Measurements from ENCODE around the gene MCRIP1. TPM values are rescaled to one million over a fixed set of nuclear protein-coding genes. Genes with fewer than 3 reads are reported as not detected.
A peak's percentile ranks its signal among the peaks of the same experiment; 100 is the strongest.

Gene MCRIP1
- total RNA-seq, 1 donor from 2014 or later, result 64.1 TPM

- intact Hi-C loops (cut with DNase I), result no loop called here
- Histone ChIP-seq H3K9me3 (no peaks in the 10 kb centered on the region), H3K27me3 (no peaks in the 10 kb centered on the region), H3K27ac (no peak overlapping the region), H3K4me1 (peaks cover 76% of the 10 kb centered on the region), H3K36me3 (peaks cover 0 to 9% of the 10 kb centered on the region in 2 donors), H3K4me3 (no peak overlapping the region)
- TF ChIP-seq CTCF (IDR thresholded peaks at IDR 0.05), result no peak
- no peak for TF ChIP-seq POLR2A (IDR thresholded peaks at IDR 0.05)
- peak in 1 of 2 donors; percentile 17 for TF ChIP-seq POLR2AphosphoS5 (IDR thresholded peaks at IDR 0.05; ENCODE audit: insufficient read depth in 1 of 2, low read depth in 1 of 2)
- DNase-seq (ENCODE audit: extremely low spot score in 2 of 2), result no peak
Observed at GRCh38 chr17:81865733-81866439, 32.8 kb upstream of the MCRIP1 start.

- H3K27ac ChIP-seq, result no peak overlapping the region
- peaks cover 75% of the 10 kb centered on the region for H3K4me1 ChIP-seq
- intact Hi-C loops (cut with DNase I), result no loop called here
Observed at GRCh38 chr17:81865358-81865732, 32.3 kb upstream of the MCRIP1 start.

GRCh38 chr17:81863833-81864768, 31.0 kb upstream of the MCRIP1 start:
- no peaks in the 10 kb centered on the region for H3K27me3 ChIP-seq
- no peaks in the 10 kb centered on the region for H3K9me3 ChIP-seq
- no peak overlapping the region for H3K27ac ChIP-seq
- DNase-seq (ENCODE audit: extremely low spot score in 2 of 2), result no peak
- H3K4me3 ChIP-seq, result no peak overlapping the region
- peaks cover 69% of the 10 kb centered on the region for H3K4me1 ChIP-seq
- H3K36me3 ChIP-seq, result peaks cover 0 to 2% of the 10 kb centered on the region in 2 donors
- TF ChIP-seq POLR2AphosphoS5 (IDR thresholded peaks at IDR 0.05; ENCODE audit: insufficient read depth in 1 of 2, low read depth in 1 of 2) (no peak), CTCF (IDR thresholded peaks at IDR 0.05) (no peak), POLR2A (IDR thresholded peaks at IDR 0.05) (no peak)
- intact Hi-C loops (cut with DNase I), result no loop called here

More at GRCh38 chr17:81865358-81865732, 32.3 kb upstream of the MCRIP1 start:
- Histone ChIP-seq H3K27me3 (no peaks in the 10 kb centered on the region), H3K36me3 (peaks cover 0 to 9% of the 10 kb centered on the region in 2 donors), H3K9me3 (no peaks in the 10 kb centered on the region), H3K4me3 (no peak overlapping the region)
- no peak for DNase-seq (ENCODE audit: extremely low spot score in 2 of 2)
- TF ChIP-seq POLR2A (IDR thresholded peaks at IDR 0.05) (no peak), POLR2AphosphoS5 (IDR thresholded peaks at IDR 0.05; ENCODE audit: insufficient read depth in 1 of 2, low read depth in 1 of 2) (no peak), CTCF (IDR thresholded peaks at IDR 0.05) (no peak)

GRCh38 chr17:81863123-81863675, 30.1 kb upstream of the MCRIP1 start:
- no peak for TF ChIP-seq POLR2AphosphoS5 (IDR thresholded peaks at IDR 0.05; ENCODE audit: insufficient read depth in 1 of 2, low read depth in 1 of 2)
- TF ChIP-seq POLR2A (IDR thresholded peaks at IDR 0.05), result no peak
- no peak for TF ChIP-seq CTCF (IDR thresholded peaks at IDR 0.05)
- no peak overlapping the region for H3K4me3 ChIP-seq
- no peak for DNase-seq (ENCODE audit: extremely low spot score in 2 of 2)
- H3K27ac ChIP-seq, result no peak overlapping the region
- H3K36me3 ChIP-seq, result no peaks in the 10 kb centered on the region
- peaks cover 69% of the 10 kb centered on the region for H3K4me1 ChIP-seq
- H3K9me3 ChIP-seq, result no peaks in the 10 kb centered on the region
- no peaks in the 10 kb centered on the region for H3K27me3 ChIP-seq
- intact Hi-C loops (cut with DNase I), result no loop called here

Measured in vagina (tissue), 2 donors.